Measurements from ENCODE around the gene BCAS3.

The BCAS3 gene

GRCh38 chr17:61369751-61370150 is 692.1 kb downstream of the BCAS3 start:
- Mint-ChIP-seq H3K27me3 (ENCODE audit: low read depth, poor library complexity) (no peaks in the 10 kb centered on the region), H3K36me3 (ENCODE audit: low read depth) (no peaks in the 10 kb centered on the region), H3K9me3 (no peaks in the 10 kb centered on the region), H3K4me3 (no peak overlapping the region), H3K4me1 (peaks cover 35% of the 10 kb centered on the region), H3K27ac (no peak overlapping the region)
- no peak for DNase-seq
- TF ChIP-seq, protein P1, sequence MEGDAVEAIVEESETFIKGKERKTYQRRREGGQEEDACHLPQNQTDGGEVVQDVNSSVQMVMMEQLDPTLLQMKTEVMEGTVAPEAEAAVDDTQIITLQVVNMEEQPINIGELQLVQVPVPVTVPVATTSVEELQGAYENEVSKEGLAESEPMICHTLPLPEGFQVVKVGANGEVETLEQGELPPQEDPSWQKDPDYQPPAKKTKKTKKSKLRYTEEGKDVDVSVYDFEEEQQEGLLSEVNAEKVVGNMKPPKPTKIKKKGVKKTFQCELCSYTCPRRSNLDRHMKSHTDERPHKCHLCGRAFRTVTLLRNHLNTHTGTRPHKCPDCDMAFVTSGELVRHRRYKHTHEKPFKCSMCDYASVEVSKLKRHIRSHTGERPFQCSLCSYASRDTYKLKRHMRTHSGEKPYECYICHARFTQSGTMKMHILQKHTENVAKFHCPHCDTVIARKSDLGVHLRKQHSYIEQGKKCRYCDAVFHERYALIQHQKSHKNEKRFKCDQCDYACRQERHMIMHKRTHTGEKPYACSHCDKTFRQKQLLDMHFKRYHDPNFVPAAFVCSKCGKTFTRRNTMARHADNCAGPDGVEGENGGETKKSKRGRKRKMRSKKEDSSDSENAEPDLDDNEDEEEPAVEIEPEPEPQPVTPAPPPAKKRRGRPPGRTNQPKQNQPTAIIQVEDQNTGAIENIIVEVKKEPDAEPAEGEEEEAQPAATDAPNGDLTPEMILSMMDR (IDR thresholded peaks at IDR 0.05): no peak

GRCh38 chr17:61371179-61371578 is 693.5 kb downstream of the BCAS3 start:
- DNase-seq: no peak
- no peaks in the 10 kb centered on the region for H3K9me3 Mint-ChIP-seq
- no peak overlapping the region for H3K4me3 Mint-ChIP-seq
- no peaks in the 10 kb centered on the region for H3K36me3 Mint-ChIP-seq (ENCODE audit: low read depth)
- H3K4me1 Mint-ChIP-seq: peaks cover 28% of the 10 kb centered on the region
- TF ChIP-seq, protein P1 (IDR thresholded peaks at IDR 0.05): no peak
- no peaks in the 10 kb centered on the region for H3K27me3 Mint-ChIP-seq (ENCODE audit: low read depth, poor library complexity)
- H3K27ac Mint-ChIP-seq: no peak overlapping the region

DNA sequence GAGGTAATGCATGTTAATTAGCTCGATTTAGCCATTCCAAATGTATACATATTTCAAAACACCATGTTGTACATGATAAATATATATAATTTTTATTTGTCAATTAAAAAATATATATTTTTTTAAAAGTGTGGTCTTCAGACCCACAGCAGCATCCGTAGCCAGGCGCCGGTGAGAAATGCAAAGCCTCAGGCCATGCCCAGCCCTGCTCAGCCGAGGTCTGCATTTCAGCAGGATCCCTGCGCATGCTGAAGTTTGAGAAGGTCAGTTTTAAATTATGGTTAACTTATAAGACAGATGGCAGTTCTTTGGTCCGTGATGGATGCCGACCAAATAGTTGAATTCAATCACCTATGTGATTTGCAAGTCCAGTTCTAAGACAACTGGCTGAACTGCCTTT is 694.0 kb downstream of the BCAS3 start:
- Mint-ChIP-seq H3K27me3 (ENCODE audit: low read depth, poor library complexity) (no peaks in the 10 kb centered on the region), H3K27ac (no peak overlapping the region), H3K4me3 (no peak overlapping the region), H3K36me3 (ENCODE audit: low read depth) (no peaks in the 10 kb centered on the region), H3K9me3 (no peaks in the 10 kb centered on the region), H3K4me1 (peaks cover 24% of the 10 kb centered on the region)
- DNase-seq: no peak
- TF ChIP-seq, protein P1 (IDR thresholded peaks at IDR 0.05): no peak

DNA sequence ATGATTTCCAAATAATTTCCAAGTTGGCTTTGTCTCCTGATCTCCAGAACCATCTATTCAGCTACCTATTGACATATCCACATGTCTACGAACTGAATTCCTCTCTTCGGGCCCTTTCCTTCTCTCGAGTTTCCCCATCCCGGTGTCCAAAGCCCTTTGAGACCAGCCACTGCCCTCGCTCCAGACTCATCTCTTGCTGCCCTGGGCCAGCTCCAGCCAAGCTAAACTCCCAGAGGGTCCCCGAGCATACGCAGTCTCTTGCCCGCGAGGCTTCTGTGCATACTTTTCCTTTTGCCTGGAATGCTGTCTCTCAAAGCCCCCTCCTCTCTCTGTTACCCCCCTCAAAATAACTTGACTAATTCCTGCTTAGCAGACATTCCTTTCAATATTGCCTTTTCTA is 694.8 kb downstream of the BCAS3 start:
- TF ChIP-seq, protein P1 (IDR thresholded peaks at IDR 0.05): no peak
- DNase-seq: no peak
- Mint-ChIP-seq H3K27me3 (ENCODE audit: low read depth, poor library complexity) (no peaks in the 10 kb centered on the region), H3K36me3 (ENCODE audit: low read depth) (no peaks in the 10 kb centered on the region), H3K27ac (peak overlapping the region; percentile 12), H3K4me3 (no peak overlapping the region), H3K9me3 (no peaks in the 10 kb centered on the region), H3K4me1 (peaks cover 22% of the 10 kb centered on the region)

GRCh38 chr17:61376931-61377838 is 699.5 kb downstream of the BCAS3 start:
- Mint-ChIP-seq H3K4me3 (no peak overlapping the region), H3K36me3 (ENCODE audit: low read depth) (no peaks in the 10 kb centered on the region), H3K27me3 (ENCODE audit: low read depth, poor library complexity) (peaks cover 18% of the 10 kb centered on the region), H3K4me1 (peaks cover 46% of the 10 kb centered on the region), H3K27ac (peak overlapping the region; percentile 31), H3K9me3 (no peaks in the 10 kb centered on the region)
- TF ChIP-seq, protein P1 (IDR thresholded peaks at IDR 0.05): no peak
- no peak for DNase-seq

Measured in nephron progenitor cell (in vitro differentiated cells).